Stimulated activated CD4-positive, alpha-beta T cell treated with anti-CD3 and anti-CD28 coated beads, Interleukin-12 subunit alpha, Interleukin-12 subunit beta, amount 100 ng/mL, for 4 hours (primary cell): ENCODE measurements around the gene PDE4D.

Experiments
- DNase-seq: peaks from one replicate; pipeline ENCODE4 v3.0.0-alpha.2; 2020

Gene PDE4D

GRCh38 chr5:59158637-59159391, 734.7 kb downstream of the PDE4D start:
- no peak for DNase-seq

GRCh38 chr5:59158165-59158564, 735.4 kb downstream of the PDE4D start:
- DNase-seq: no peak

GRCh38 chr5:59157068-59157467, 736.5 kb downstream of the PDE4D start:
- DNase-seq: no peak

- no peak for DNase-seq
Observed at GRCh38 chr5:59152701-59153245, 740.8 kb downstream of the PDE4D start.

- no peak for DNase-seq
Observed at GRCh38 chr5:59151162-59151889, 742.2 kb downstream of the PDE4D start.

GRCh38 chr5:59149827-59150226, 743.7 kb downstream of the PDE4D start:
- no peak for DNase-seq

- no peak for DNase-seq
Observed at GRCh38 chr5:59149271-59149670, 744.3 kb downstream of the PDE4D start.

GRCh38 chr5:59146729-59147128, 746.8 kb downstream of the PDE4D start:
- no peak for DNase-seq

GRCh38 chr5:59143926-59144333, 749.6 kb downstream of the PDE4D start:
- no peak for DNase-seq

- no peak for DNase-seq
Observed at GRCh38 chr5:59142927-59143326, 750.6 kb downstream of the PDE4D start.

- no peak for DNase-seq
Observed at GRCh38 chr5:59142138-59142537, 751.4 kb downstream of the PDE4D start.

GRCh38 chr5:59140133-59140532, 753.4 kb downstream of the PDE4D start:
- DNase-seq: no peak

GRCh38 chr5:59139695-59140094, 753.8 kb downstream of the PDE4D start:
- no peak for DNase-seq

GRCh38 chr5:59138509-59138908, 755.0 kb downstream of the PDE4D start:
- DNase-seq: no peak

GRCh38 chr5:59137846-59138245, 755.7 kb downstream of the PDE4D start:
- no peak for DNase-seq

GRCh38 chr5:59136549-59136948, 757.0 kb downstream of the PDE4D start:
- DNase-seq: no peak

- DNase-seq: no peak
Observed at GRCh38 chr5:59134471-59135163, 758.9 kb downstream of the PDE4D start.

GRCh38 chr5:59133764-59134261, 759.7 kb downstream of the PDE4D start:
- DNase-seq: no peak

- no peak for DNase-seq
Observed at GRCh38 chr5:59132131-59132530, 761.4 kb downstream of the PDE4D start.

GRCh38 chr5:59130431-59130830, 763.1 kb downstream of the PDE4D start:
- no peak for DNase-seq

GRCh38 chr5:59128646-59129290, 764.8 kb downstream of the PDE4D start:
- DNase-seq: no peak

GRCh38 chr5:59126708-59127573, 766.6 kb downstream of the PDE4D start:
- no peak for DNase-seq
